ENCODE measurements around the gene PRIMPOL.

GRCh38 chr4:184628103-184628502, 21.4 kb upstream of the PRIMPOL start:
- TF ChIP-seq CTCF (IDR thresholded peaks at IDR 0.05; ENCODE audit: poor library complexity) (no peak), EZH2 (IDR thresholded peaks at IDR 0.05; ENCODE audit: borderline replicate concordance) (no peak)

Data from hepatocyte (in vitro differentiated cells).